HG02798 (cell line): ENCODE results near the gene CAMTA1.
A peak's percentile ranks its signal among the peaks of the same experiment; 100 is the strongest.

Experiments used
- ATAC-seq: cut with Tn5 transposase; IDR thresholded peaks from one replicate; pipeline ENCODE4 v1.9.1; 2021; ENCODE audit warnings: mild to moderate bottlenecking; ENCODE audit not compliant: unreplicated experiment, poor library complexity

The CAMTA1 gene

DNA sequence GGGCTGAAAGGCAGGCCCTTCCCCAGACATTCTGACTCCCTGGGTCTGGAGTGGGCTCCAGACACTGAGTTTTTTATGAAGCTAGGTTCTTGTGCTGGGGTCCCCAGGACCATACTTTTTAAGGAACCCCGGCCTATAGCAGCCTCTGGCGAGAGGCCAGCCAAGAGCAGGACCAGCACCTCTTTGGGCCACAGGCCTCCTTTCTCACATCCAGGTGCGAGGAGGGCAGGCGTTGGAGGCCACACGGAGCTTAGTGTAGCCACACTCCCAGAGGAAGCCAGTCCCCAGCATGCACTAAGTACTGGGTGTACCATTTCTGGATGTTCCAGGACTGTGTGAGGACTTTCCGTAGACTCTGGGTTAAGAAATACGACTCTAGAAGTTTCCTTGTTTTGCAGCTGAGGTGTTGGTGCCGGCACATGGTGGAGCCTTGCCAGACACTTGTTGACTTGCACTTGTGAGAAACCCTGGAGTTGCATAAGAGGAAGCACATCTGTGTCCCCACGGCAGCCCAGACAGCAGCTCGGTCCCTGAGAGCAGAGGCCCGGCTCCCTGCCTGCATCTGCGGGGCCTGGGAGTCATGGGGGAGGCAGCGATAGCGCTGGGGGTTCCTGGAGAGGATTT is 863.6 kb downstream of the CAMTA1 start:
- no peak for ATAC-seq

DNA sequence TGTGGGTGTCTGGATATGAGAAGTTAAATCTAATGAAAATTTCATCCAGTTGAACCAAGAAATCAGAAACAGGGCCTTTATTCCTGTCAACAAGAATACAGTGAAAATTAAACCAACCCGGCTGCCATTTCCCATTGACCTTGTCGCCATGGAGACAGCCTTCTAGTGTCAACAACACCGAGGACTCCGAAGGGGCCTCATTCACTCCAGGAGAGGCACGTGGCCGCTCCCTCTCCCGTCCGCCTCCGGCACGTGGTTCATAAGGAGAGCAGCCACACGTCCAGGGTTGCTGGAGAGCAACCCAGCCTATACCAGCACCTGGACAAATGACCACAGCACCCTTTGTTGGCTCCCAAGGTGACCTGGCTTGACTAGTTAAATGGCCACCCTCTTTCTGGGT is 865.5 kb downstream of the CAMTA1 start:
- ATAC-seq, result no peak

DNA sequence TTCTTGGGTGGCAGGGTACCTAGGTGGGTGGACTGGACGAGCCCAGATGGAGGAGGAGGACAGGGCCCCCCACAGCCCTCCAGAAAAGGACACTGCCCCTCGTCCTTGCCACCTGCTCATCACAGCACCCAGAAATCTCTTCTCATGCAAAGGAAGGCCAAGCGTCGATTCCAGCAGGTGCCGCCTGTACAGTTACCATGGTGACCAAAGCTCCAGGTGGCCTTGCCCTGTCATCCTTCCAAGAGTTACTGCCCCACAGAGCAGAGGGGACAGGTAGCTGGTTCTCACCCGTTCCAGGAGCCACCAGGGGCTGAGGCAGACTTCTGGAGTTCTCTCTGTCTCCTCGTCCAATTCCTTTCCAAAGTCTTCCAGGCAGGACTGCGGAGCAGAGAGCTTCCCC is 865.9 kb downstream of the CAMTA1 start:
- no peak for ATAC-seq

DNA sequence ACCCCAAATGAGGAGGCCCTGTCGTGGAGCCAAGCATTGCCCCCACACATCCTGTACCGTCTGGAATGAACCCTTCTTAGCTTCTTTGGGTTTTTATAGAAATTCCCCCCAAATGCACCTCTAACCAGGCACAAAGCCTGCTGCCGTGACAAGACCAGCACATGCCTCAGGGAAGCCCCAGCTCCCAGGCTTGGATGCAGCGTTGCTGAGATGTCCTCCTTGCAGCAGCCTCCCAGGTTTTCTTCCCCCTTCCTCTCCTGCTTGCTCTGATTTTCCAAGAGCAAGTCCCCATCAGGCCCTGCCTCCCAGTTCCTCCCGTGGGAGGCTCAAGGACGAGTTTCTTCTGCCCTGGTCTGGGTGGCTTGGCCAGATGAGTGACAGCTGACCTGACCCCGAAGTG is 866.8 kb downstream of the CAMTA1 start:
- ATAC-seq, result no peak

DNA sequence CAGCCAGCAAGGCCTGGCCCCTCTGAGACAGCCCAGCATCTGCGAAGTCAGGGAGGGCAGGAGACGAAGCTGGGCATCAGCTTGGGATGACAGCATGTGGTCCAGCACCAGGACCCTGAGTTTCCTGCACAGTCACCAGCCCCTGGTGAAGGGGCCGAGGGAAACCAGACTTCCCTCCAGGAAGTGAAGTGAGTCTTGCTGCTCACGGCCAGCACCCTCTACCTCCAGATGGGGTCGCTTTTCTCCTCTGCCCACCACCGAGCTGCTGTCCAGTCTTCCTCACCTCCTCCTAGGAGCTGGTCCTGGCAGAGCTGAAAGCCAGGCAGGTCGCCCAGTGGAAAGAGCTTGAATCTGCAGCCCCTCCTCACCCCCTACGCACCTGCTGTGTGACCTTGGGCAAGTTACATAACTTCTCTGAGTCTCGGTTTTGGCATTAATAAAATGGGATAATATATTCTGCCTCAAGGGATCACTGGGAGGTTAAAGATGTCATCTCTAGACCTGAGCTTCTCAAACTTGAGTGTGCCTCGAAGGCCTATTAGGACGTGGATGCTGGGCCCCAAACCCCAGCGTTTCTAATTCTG is 867.4 kb downstream of the CAMTA1 start:
- no peak for ATAC-seq

- ATAC-seq, result no peak
Observed at GRCh38 chr1:7654725-7655124, 869.5 kb downstream of the CAMTA1 start.

- no peak for ATAC-seq
Observed at GRCh38 chr1:7655354-7655753, 870.1 kb downstream of the CAMTA1 start.

DNA sequence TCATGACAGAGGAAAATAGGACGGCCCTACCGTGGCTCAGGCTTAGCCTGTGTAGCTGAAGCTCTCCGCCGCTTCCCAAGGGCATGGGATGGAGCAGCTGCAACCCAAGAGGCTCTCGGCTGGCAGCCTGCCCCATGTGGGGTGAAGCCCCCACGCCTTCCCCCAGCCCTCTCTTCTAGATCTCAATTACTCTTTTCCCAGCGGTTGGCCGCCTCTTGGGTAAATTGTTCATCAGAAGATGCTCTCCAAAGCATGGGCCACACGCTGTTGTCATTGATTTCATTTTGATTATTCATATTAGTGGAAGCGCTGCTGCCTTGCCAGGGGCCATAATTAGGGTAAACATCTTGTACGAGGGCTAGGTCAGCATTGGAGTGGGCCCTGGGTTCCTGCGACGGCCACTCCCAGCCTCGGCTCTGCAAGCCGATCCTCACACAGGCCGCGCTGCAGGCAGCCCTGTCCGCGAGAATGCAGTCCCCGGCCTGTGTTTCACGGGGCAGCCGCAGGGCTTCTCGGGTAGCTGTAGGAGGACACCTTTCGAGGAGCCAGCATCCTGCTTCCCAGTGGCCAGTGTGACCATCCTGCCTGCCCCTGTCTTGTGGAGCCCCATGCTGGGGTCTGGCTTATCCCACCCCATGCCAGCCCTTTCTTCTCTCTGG is 871.4 kb downstream of the CAMTA1 start:
- ATAC-seq, result no peak

- no peak for ATAC-seq
Observed at GRCh38 chr1:7657287-7658016, 872.2 kb downstream of the CAMTA1 start.

- ATAC-seq, result no peak
Observed at GRCh38 chr1:7658099-7658498, 872.8 kb downstream of the CAMTA1 start.

GRCh38 chr1:7659514-7659913 is 874.3 kb downstream of the CAMTA1 start:
- ATAC-seq, result no peak

GRCh38 chr1:7663451-7664146 is 878.3 kb downstream of the CAMTA1 start:
- ATAC-seq, result no peak

- ATAC-seq, result no peak
Observed at GRCh38 chr1:7664147-7664892, 879.1 kb downstream of the CAMTA1 start.

DNA sequence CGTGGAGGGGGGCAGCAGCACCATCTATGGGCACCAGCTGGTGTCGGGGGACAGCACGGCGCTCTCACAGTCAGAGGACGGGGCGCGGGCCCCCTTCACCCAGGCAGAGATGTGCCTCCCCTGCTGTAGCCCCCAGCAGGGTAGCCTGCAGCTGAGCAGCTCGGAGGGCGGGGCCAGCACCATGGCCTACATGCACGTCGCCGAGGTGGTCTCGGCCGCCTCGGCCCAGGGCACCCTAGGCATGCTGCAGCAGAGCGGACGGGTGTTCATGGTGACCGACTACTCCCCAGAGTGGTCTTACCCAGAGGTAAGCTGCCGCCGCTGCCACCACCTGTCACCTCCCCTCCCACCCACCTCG is 879.6 kb downstream of the CAMTA1 start:
- no peak for ATAC-seq

DNA sequence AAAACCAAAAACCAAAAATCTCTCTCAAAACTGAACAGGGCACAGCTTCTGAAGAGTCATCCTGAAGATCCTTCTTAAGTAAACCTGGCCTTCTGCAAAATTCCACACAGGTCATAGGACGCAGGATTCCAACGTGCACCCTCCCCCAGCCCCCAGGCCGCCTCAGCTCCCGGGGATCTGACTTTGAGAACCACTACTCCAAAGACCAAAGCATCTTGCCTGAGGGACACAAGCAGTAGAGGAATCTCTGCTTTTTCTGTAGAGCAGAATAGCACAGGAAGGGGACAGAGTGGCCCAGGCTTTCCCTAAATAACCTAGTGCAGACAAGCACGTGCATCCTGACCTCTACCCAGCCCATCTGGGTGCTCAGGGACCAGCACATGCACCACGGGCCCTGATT is 881.0 kb downstream of the CAMTA1 start:
- no peak for ATAC-seq

DNA sequence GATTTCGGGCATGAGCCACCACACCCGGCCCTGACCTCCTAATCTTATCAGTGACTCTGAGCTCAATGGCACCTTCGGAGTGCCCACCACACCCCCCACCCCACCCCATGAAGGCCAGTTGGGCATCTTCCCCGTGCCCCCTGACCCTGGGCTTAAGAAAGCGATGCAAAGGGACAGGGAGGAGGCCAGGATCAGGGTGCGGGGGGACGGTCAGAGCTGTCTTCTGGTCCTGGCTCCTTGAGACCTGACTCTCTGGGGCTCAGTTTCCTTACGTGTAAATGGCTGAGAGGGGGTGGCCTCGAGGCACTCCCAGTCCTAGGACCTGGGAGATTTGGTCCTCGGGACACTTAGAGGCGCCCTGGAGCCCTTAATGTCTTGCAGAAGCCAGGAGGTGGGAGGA is 881.9 kb downstream of the CAMTA1 start:
- no peak for ATAC-seq

DNA sequence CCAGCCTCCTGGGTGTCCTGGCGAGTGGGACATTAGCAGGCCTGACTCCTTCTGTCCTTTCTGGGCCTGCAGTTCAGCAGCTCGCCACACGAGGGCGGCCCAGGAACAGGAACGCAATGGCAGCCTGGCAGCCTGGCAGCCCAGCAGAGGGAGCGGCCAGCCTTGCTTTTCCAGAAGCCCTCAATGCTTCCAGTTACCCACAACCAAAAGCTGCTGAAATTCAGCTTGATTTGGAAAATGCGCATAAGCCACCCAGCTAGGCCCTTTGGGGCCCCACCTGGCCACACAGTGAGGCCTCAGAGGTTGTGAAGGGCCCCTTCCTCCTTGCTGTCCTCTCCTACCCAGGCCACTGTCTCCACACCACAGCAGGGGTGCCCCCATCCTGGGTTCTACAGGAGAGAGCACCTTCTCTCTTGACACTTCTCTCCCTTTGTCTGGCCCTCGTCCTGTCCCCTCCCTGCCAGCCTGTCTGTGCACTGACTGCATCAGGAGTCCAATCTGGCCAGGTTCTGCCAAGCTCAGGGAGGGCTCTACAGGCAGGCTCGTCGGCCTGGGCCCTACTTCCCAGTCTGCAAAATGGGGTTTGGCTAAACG is 882.5 kb downstream of the CAMTA1 start:
- ATAC-seq, result peak; percentile 60

DNA sequence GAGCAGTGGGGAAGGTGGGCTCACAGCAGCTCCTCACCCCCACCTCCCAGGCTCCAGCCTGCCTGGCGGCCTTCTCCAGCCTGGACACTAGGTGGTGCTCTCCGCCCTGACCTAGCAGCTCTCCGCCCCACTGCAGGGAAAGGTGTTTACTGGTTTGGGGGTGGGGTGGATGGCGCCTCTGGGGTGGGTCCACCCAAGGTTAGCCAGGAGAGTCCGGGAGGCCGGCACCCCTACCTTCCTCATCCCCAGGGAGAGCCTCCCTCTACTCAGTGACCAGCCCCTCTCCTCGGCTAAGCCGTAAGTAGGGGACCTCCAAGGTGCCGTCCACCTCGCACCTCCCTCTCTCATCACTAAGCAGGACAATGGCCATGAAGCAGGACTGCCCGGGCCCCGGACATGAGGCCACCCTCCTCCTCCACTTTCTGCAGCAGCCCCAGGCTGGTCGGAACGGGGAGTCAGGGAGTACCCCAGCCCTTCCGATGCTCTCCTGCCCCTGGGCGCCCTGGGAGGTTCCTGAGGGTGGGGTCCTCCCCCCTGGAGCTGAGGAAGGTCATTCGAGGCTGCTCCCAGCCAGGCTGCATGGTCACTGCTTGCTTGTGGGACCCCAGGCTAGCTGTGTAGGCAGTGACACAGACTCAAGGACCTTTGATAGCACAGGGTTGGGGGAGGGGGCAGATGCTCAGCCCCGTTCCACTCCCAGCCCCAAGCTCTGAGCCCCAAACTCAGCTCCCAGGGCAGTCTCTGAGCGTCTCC is 884.5 kb downstream of the CAMTA1 start:
- ATAC-seq, result no peak
